ENCODE results near the gene MLPH. TPM values are rescaled to one million over a fixed set of nuclear protein-coding genes. Genes with fewer than 3 reads are reported as not detected.

The MLPH gene
- total and polyA plus RNA-seq, 2 of the 13 experiments (the other 11 are each of a cell fraction or from before 2014, with no cell fraction given): 0.12 TPM; not detected in 1

GRCh38 chr2:237547841-237548416, 60.9 kb downstream of the MLPH start (continued):
- TF ChIP-seq FOXK1 (CRISPR knock-in tag; IDR thresholded peaks at IDR 0.05; ENCODE audit: borderline replicate concordance, low read depth) (peak; percentile 43; the same call in 1 of the 2 replicates), FOXP1 (IDR thresholded peaks at IDR 0.05) (no peak), FOXP1 (CRISPR knock-in tag; IDR thresholded peaks at IDR 0.05) (peak; percentile 70), TBX2 (CRISPR knock-in tag; IDR thresholded peaks at IDR 0.05; ENCODE audit: borderline replicate concordance) (0 out of 2 replicates have a peak, but pooled peaks have one; percentile 11), MYC (CRISPR knock-in tag; IDR thresholded peaks at IDR 0.05; ENCODE audit: borderline replicate concordance) (0 out of 2 replicates have a peak, but pooled peaks have one; percentile 19), SAP130 (CRISPR knock-in tag; IDR thresholded peaks at IDR 0.05; ENCODE audit: low read depth) (peak; percentile 34; the same call in 1 of the 2 replicates), MIER2 (CRISPR knock-in tag; IDR thresholded peaks at IDR 0.05) (peak; percentile 92), AKNA (CRISPR knock-in tag; IDR thresholded peaks at IDR 0.05; ENCODE audit: borderline replicate concordance) (no peak), SALL1 (CRISPR knock-in tag; IDR thresholded peaks at IDR 0.05) (peak; percentile 53; the same call in 1 of the 2 replicates), WIZ (CRISPR knock-in tag; IDR thresholded peaks at IDR 0.05) (0 out of 2 replicates have a peak, but pooled peaks have one; percentile 69), ETV5 (CRISPR knock-in tag; IDR thresholded peaks at IDR 0.05; ENCODE audit: borderline replicate concordance) (peak; percentile 63; the same call in 1 of the 2 replicates), ONECUT2 (CRISPR knock-in tag; IDR thresholded peaks at IDR 0.05) (no peak), ZBTB38 (CRISPR knock-in tag; IDR thresholded peaks at IDR 0.05) (peak; percentile 18; the same call in 1 of the 2 replicates), FOXP4 (CRISPR knock-in tag; IDR thresholded peaks at IDR 0.05) (peak; percentile 56; the same call in 1 of the 2 replicates), SPEN (CRISPR knock-in tag; IDR thresholded peaks at IDR 0.05; ENCODE audit: low read depth) (0 out of 2 replicates have a peak, but pooled peaks have one; percentile 27), REST (IDR thresholded peaks at IDR 0.05; ENCODE audit: borderline replicate concordance in 1 of 2, low read depth in 1 of 2, low read length in 2 of 2) (peak; percentile 67 to 92)
- TF ChIP-seq, protein P1, sequence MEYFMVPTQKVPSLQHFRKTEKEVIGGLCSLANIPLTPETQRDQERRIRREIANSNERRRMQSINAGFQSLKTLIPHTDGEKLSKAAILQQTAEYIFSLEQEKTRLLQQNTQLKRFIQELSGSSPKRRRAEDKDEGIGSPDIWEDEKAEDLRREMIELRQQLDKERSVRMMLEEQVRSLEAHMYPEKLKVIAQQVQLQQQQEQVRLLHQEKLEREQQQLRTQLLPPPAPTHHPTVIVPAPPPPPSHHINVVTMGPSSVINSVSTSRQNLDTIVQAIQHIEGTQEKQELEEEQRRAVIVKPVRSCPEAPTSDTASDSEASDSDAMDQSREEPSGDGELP (IDR thresholded peaks at IDR 0.05; ENCODE audit: borderline replicate concordance, low read depth): 0 out of 2 replicates have a peak, but pooled peaks have one; percentile 32
